Kidney epithelial cell (primary cell): ENCODE data around the gene ZNF189. TPM values are rescaled to one million over a fixed set of nuclear protein-coding genes. Genes with fewer than 3 reads are reported as not detected.

Experiments
- DNase-seq: peaks from one replicate; pipeline ENCODE4 v3.0.0-alpha.2; 2010; ENCODE audit warnings: low read depth
- H3K27me3 ChIP-seq: 2 replicates; pipeline ENCODE4 v1.6.0; 2011; ENCODE audit warnings: low read length; ENCODE audit not compliant: control insufficient read depth, insufficient read depth
- H3K36me3 ChIP-seq: 2 replicates; pipeline ENCODE4 v1.5.1; 2011; ENCODE audit warnings: low read length; ENCODE audit not compliant: control insufficient read depth, insufficient read depth
- H3K4me3 ChIP-seq: 2 replicates; pipeline ENCODE4 v1.5.1; 2011; ENCODE audit warnings: low read depth, mild to moderate bottlenecking, control low read depth, low read length
- total RNA-seq: library from RNA; depleted of rRNA; stranded (reverse); fragments of >200 nt; gene quantifications from 2 replicates; pipeline ENCODE4 v1.2.3, GENCODE V29; 2015
- TF ChIP-seq, protein P1 (sequence below): IDR thresholded peaks from 2 replicates; pipeline ENCODE4 v1.5.1; 2011; ENCODE audit warnings: mild to moderate bottlenecking, moderate library complexity, low read length, control low read depth, inconsistent platforms; ENCODE audit not compliant: insufficient read depth, poor library complexity, severe bottlenecking

ZNF189 gene
- total RNA-seq, 1 donor from 2014 or later: 11.0 TPM

DNA sequence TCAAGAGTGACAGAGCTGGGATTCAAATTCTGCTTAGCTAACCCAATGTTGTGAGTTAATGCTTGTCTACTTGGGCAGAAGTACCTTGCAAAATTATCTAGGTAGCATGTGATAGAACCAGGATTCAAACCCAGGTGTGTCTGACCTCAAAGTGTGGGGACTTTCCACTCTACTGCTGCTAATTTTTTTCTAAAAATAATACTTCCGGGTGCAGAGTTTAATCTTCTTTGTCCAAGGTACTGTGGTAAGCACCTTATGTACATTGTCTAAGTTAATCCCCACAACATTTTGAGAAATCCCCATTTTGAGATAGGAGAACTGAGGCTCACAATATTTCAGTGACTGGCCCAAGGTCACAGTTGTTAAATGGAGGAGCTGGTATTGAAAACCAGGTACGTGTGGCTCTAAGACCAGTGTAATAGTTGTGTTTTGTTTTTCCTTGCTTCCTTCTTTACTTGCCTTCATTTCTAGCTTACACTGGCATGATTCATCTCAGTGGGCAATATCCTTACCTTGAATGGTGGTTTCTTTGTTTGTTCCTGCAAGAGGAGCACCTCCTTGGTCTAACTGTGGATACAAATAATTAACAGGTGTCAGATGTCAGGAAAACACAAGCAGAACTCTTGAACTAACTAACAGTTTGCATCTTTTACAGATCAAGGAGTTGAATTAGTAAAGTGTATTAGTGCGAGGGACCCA lies 29.5 kb downstream of the ZNF189 start:
- no peaks in the 10 kb centered on the region for H3K27me3 ChIP-seq
- H3K36me3 ChIP-seq: no peaks in the 10 kb centered on the region
- no peak for DNase-seq
- H3K4me3 ChIP-seq: no peak overlapping the region
- TF ChIP-seq, protein P1, sequence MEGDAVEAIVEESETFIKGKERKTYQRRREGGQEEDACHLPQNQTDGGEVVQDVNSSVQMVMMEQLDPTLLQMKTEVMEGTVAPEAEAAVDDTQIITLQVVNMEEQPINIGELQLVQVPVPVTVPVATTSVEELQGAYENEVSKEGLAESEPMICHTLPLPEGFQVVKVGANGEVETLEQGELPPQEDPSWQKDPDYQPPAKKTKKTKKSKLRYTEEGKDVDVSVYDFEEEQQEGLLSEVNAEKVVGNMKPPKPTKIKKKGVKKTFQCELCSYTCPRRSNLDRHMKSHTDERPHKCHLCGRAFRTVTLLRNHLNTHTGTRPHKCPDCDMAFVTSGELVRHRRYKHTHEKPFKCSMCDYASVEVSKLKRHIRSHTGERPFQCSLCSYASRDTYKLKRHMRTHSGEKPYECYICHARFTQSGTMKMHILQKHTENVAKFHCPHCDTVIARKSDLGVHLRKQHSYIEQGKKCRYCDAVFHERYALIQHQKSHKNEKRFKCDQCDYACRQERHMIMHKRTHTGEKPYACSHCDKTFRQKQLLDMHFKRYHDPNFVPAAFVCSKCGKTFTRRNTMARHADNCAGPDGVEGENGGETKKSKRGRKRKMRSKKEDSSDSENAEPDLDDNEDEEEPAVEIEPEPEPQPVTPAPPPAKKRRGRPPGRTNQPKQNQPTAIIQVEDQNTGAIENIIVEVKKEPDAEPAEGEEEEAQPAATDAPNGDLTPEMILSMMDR: no peak

DNA sequence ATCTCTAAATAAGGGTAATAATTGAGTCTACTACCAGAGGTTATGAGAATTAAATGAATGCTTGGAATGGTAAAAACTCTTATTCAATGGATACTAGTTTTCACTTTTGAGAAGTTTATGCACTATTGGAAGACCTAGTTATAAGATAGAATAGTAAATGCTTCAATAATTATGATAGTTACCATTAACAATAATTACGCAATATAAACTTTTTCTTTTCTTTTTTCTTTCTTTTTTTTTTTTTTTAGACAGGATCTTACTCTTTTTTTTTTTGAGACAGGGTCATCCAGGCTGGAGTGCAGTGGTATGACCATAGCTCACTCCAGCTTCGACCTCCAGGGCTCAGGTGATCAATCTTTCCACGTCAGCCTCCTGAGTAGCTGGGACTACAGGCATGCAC lies 30.3 kb downstream of the ZNF189 start:
- TF ChIP-seq, protein P1: no peak
- Histone ChIP-seq H3K27me3 (no peaks in the 10 kb centered on the region), H3K4me3 (no peak overlapping the region), H3K36me3 (no peaks in the 10 kb centered on the region)
- no peak for DNase-seq

DNA sequence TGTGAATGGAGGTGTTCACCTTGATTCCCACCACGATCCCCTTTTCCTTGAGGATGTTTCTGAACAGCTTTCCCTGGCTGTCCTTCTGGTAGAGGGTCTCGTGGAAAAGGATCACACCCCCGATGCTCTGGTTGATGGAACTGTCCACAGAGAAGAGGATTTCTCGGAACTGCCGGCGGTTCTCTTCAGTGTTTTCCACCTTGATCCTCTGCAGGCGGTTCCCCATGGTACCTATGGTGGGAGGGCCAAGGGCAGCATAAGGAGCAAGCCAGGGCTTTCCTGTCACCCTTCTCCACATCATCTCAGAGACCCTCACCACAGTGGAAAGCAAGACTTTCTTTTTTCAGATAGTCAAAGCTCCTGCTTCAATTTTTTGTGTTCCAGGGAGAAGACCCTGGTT lies 31.1 kb downstream of the ZNF189 start:
- H3K4me3 ChIP-seq: no peak overlapping the region
- no peaks in the 10 kb centered on the region for H3K27me3 ChIP-seq
- no peak for DNase-seq
- no peaks in the 10 kb centered on the region for H3K36me3 ChIP-seq
- TF ChIP-seq, protein P1: no peak

DNA sequence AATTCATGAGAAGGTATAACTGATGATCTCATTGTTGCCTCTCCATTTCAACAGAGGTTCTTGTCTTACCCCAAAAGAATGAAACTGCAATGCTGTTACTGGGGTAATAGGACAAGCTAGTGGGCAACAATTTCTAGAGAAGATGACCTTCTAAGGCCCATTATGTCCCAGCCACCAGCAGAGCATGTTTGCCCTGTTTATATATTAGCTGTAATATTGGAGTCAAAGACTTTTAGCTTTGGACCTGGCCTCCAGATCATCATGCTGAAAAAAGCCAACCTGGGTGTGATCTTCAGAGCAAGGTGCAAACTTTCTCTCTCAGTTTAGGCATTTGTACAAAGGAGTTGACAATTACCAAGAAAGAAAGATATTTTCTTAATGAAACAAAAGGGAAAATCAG lies 33.5 kb downstream of the ZNF189 start:
- H3K27me3 ChIP-seq: no peaks in the 10 kb centered on the region
- TF ChIP-seq, protein P1: no peak
- DNase-seq: no peak
- H3K4me3 ChIP-seq: no peak overlapping the region
- no peaks in the 10 kb centered on the region for H3K36me3 ChIP-seq

DNA sequence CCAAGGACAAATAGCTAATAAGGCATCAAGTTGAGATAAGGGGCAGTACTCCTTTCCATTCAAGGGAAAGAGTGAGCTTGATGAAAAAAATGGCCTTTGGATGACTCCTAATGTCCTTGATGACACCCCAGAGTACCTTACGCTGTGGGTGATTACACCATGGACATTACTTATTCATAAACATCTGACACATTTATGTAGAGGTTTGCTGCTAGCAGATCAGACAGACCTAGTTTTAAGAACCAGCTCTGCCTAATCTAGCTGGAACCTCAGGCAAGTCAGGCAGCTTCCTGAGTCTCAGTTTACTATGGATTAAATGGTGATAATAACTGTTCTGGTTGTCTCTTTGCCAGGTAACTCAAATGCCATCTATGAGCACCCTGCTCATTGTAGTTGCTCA lies 34.1 kb downstream of the ZNF189 start:
- H3K4me3 ChIP-seq: no peak overlapping the region
- no peaks in the 10 kb centered on the region for H3K36me3 ChIP-seq
- TF ChIP-seq, protein P1: no peak
- DNase-seq: no peak
- no peaks in the 10 kb centered on the region for H3K27me3 ChIP-seq

DNA sequence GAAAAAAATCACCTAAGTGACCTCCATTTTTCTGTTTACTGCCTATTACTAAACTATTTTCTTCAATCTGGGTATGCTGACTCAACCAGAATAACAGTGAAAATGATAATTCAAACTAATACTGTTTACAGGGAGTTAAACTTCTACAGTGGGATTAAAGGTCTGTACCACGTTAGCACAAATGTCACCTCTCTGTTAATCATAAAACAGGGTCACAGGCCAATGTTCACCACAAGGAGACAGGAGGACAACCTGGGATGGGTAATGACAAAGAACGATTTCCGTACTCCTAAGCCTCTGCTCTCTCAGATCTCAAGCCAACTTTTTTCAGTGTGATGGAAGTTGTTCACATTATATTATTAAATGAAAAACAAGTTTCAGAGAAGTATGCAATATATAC lies 34.6 kb downstream of the ZNF189 start:
- Histone ChIP-seq H3K27me3 (no peaks in the 10 kb centered on the region), H3K4me3 (no peak overlapping the region), H3K36me3 (no peaks in the 10 kb centered on the region)
- TF ChIP-seq, protein P1: no peak
- no peak for DNase-seq
